T-helper 2 cell treated with Interferon-gamma antibody and Interleukin-4, amounts not matched to agents 5 μg/mL and 100 μg/mL, for 36 hours (primary cell): ENCODE results near the gene GPR39.
"Not testable (repeated sequence)": the region's sequence is repeated elsewhere in the genome, so short reads cannot be mapped to it uniquely, and the experiment has no call there.

Experiments used
- DNase-seq: peaks from one replicate; pipeline ENCODE4 v3.0.0; 2021; ENCODE audit warnings: low spot score
- H3K27ac Mint-ChIP-seq: one replicate; pipeline ENCODE4 v1.8.0; 2021; ENCODE audit warnings: mild to moderate bottlenecking, mixed read lengths
- H3K27me3 Mint-ChIP-seq: one replicate; pipeline ENCODE4 v1.8.0; 2021; ENCODE audit warnings: low read depth, mixed read lengths
- H3K36me3 Mint-ChIP-seq: one replicate; pipeline ENCODE4 v1.8.0; 2021; ENCODE audit warnings: low read depth, mixed read lengths
- H3K4me1 Mint-ChIP-seq: one replicate; pipeline ENCODE4 v1.8.0; 2021; ENCODE audit warnings: low read depth, mixed read lengths
- H3K4me3 Mint-ChIP-seq: one replicate; pipeline ENCODE4 v1.8.0; 2022; ENCODE audit warnings: mild to moderate bottlenecking, moderate library complexity, mixed read lengths
- H3K9me3 Mint-ChIP-seq: one replicate; pipeline ENCODE4 v1.8.0; 2021; ENCODE audit warnings: mixed read lengths

The GPR39 gene

GRCh38 chr2:132518302-132518701 is 101.7 kb downstream of the GPR39 start:
- Mint-ChIP-seq H3K27ac (no peak overlapping the region), H3K27me3 (no peaks in the 10 kb centered on the region), H3K4me1 (no peaks in the 10 kb centered on the region), H3K4me3 (no peak overlapping the region), H3K9me3 (no peaks in the 10 kb centered on the region), H3K36me3 (no peaks in the 10 kb centered on the region)
- no peak for DNase-seq

GRCh38 chr2:132519566-132519965 is 103.0 kb downstream of the GPR39 start:
- Mint-ChIP-seq H3K27ac (no peak overlapping the region), H3K36me3 (no peaks in the 10 kb centered on the region), H3K4me3 (no peak overlapping the region), H3K9me3 (no peaks in the 10 kb centered on the region), H3K4me1 (no peaks in the 10 kb centered on the region), H3K27me3 (no peaks in the 10 kb centered on the region)
- no peak for DNase-seq

GRCh38 chr2:132521341-132521740 is 104.7 kb downstream of the GPR39 start:
- H3K27me3 Mint-ChIP-seq = no peaks in the 10 kb centered on the region
- H3K4me3 Mint-ChIP-seq = no peak overlapping the region
- H3K9me3 Mint-ChIP-seq = no peaks in the 10 kb centered on the region
- H3K36me3 Mint-ChIP-seq = no peaks in the 10 kb centered on the region
- H3K27ac Mint-ChIP-seq = no peak overlapping the region
- no peaks in the 10 kb centered on the region for H3K4me1 Mint-ChIP-seq
- DNase-seq = no peak

GRCh38 chr2:132522901-132523300 is 106.3 kb downstream of the GPR39 start:
- no peaks in the 10 kb centered on the region for H3K36me3 Mint-ChIP-seq
- no peaks in the 10 kb centered on the region for H3K27me3 Mint-ChIP-seq
- no peak overlapping the region for H3K27ac Mint-ChIP-seq
- H3K4me3 Mint-ChIP-seq = no peak overlapping the region
- DNase-seq = no peak
- H3K9me3 Mint-ChIP-seq = no peaks in the 10 kb centered on the region
- no peaks in the 10 kb centered on the region for H3K4me1 Mint-ChIP-seq

- peaks cover 14% of the 10 kb centered on the region for H3K9me3 Mint-ChIP-seq
- H3K27ac Mint-ChIP-seq, H3K27me3 Mint-ChIP-seq, H3K4me3 Mint-ChIP-seq, H3K4me1 Mint-ChIP-seq, H3K36me3 Mint-ChIP-seq, DNase-seq: not testable (repeated sequence)
These were observed 120.5 kb downstream of the GPR39 start for GRCh38 chr2:132537061-132537460.

- H3K9me3 Mint-ChIP-seq = peaks cover 14% of the 10 kb centered on the region
- H3K36me3 Mint-ChIP-seq = no peaks in the 10 kb centered on the region
- DNase-seq = no peak
- no peaks in the 10 kb centered on the region for H3K4me1 Mint-ChIP-seq
- no peak overlapping the region for H3K27ac Mint-ChIP-seq
- H3K4me3 Mint-ChIP-seq = no peak overlapping the region
- H3K27me3 Mint-ChIP-seq = no peaks in the 10 kb centered on the region
These were observed 121.8 kb downstream of the GPR39 start for GRCh38 chr2:132538331-132538855.

- DNase-seq = no peak
- H3K4me1 Mint-ChIP-seq = no peaks in the 10 kb centered on the region
- no peak overlapping the region for H3K27ac Mint-ChIP-seq
- peaks cover 10% of the 10 kb centered on the region for H3K9me3 Mint-ChIP-seq
- no peaks in the 10 kb centered on the region for H3K36me3 Mint-ChIP-seq
- H3K4me3 Mint-ChIP-seq = no peak overlapping the region
- no peaks in the 10 kb centered on the region for H3K27me3 Mint-ChIP-seq
These were observed 123.6 kb downstream of the GPR39 start for GRCh38 chr2:132540166-132540565.

- DNase-seq = no peak
- Mint-ChIP-seq H3K9me3 (no peaks in the 10 kb centered on the region), H3K27me3 (no peaks in the 10 kb centered on the region), H3K4me3 (no peak overlapping the region), H3K4me1 (no peaks in the 10 kb centered on the region), H3K27ac (no peak overlapping the region), H3K36me3 (no peaks in the 10 kb centered on the region)
These were observed 126.5 kb downstream of the GPR39 start for GRCh38 chr2:132542953-132543569.

GRCh38 chr2:132544006-132544630 is 127.5 kb downstream of the GPR39 start:
- Mint-ChIP-seq H3K4me1 (no peaks in the 10 kb centered on the region), H3K27ac (no peak overlapping the region), H3K36me3 (no peaks in the 10 kb centered on the region), H3K4me3 (no peak overlapping the region), H3K27me3 (no peaks in the 10 kb centered on the region), H3K9me3 (no peaks in the 10 kb centered on the region)
- no peak for DNase-seq

GRCh38 chr2:132547090-132547687 is 130.6 kb downstream of the GPR39 start:
- no peaks in the 10 kb centered on the region for H3K4me1 Mint-ChIP-seq
- peak; percentile 17 for DNase-seq
- H3K9me3 Mint-ChIP-seq = no peaks in the 10 kb centered on the region
- H3K27ac Mint-ChIP-seq = no peak overlapping the region
- no peaks in the 10 kb centered on the region for H3K36me3 Mint-ChIP-seq
- no peak overlapping the region for H3K4me3 Mint-ChIP-seq
- no peaks in the 10 kb centered on the region for H3K27me3 Mint-ChIP-seq

- Mint-ChIP-seq H3K27ac (no peak overlapping the region), H3K27me3 (no peaks in the 10 kb centered on the region), H3K4me3 (no peak overlapping the region), H3K36me3 (no peaks in the 10 kb centered on the region), H3K9me3 (no peaks in the 10 kb centered on the region), H3K4me1 (no peaks in the 10 kb centered on the region)
- DNase-seq = no peak
These were observed 133.5 kb downstream of the GPR39 start for GRCh38 chr2:132549935-132550670.

GRCh38 chr2:132550946-132551345 is 134.3 kb downstream of the GPR39 start:
- Mint-ChIP-seq H3K4me3 (no peak overlapping the region), H3K27me3 (no peaks in the 10 kb centered on the region), H3K27ac (no peak overlapping the region), H3K4me1 (no peaks in the 10 kb centered on the region), H3K9me3 (no peaks in the 10 kb centered on the region), H3K36me3 (no peaks in the 10 kb centered on the region)
- no peak for DNase-seq

- Mint-ChIP-seq H3K4me3 (no peak overlapping the region), H3K36me3 (no peaks in the 10 kb centered on the region), H3K9me3 (no peaks in the 10 kb centered on the region), H3K27me3 (no peaks in the 10 kb centered on the region), H3K27ac (no peak overlapping the region), H3K4me1 (no peaks in the 10 kb centered on the region)
- DNase-seq = no peak
These were observed 141.1 kb downstream of the GPR39 start for GRCh38 chr2:132557694-132558093.

GRCh38 chr2:132559326-132559725 is 142.7 kb downstream of the GPR39 start:
- H3K9me3 Mint-ChIP-seq = peaks cover under 1% of the 10 kb centered on the region
- H3K4me3 Mint-ChIP-seq = no peak overlapping the region
- DNase-seq = no peak
- no peaks in the 10 kb centered on the region for H3K36me3 Mint-ChIP-seq
- no peaks in the 10 kb centered on the region for H3K27me3 Mint-ChIP-seq
- H3K4me1 Mint-ChIP-seq = no peaks in the 10 kb centered on the region
- no peak overlapping the region for H3K27ac Mint-ChIP-seq
